CD14-positive monocyte (primary cell): ENCODE data around the gene CDT1. TPM values are rescaled to one million over a fixed set of nuclear protein-coding genes. Genes with fewer than 3 reads are reported as not detected.

ENCODE experiments used
- DNase-seq, 3 donors: peaks; one replicate each; pipeline ENCODE4 v3.0.0-alpha.2; 2011 to 2022
- H2AFZ ChIP-seq: 2 replicates; pipeline ENCODE4 v1.6.0; 2012; ENCODE audit warnings: mild to moderate bottlenecking, low read depth, low read length, inconsistent platforms; ENCODE audit not compliant: insufficient read depth, poor library complexity, severe bottlenecking
- H3K27ac ChIP-seq, 2 donors: 1 replicate in 1 of 2; 2 replicates in 1 of 2; pipeline ENCODE4 v1.5.1; 2012 to 2013; ENCODE audit warnings: low read length in 2 of 2, control low read depth in 1 of 2, inconsistent platforms in 1 of 2, low read depth in 1 of 2, mild to moderate bottlenecking in 1 of 2
- H3K27me3 ChIP-seq, 2 donors: one replicate each; pipeline versions ENCODE4 v1.6.0 to v1.6.1; 2011 to 2013; ENCODE audit warnings: low read length in 2 of 2; ENCODE audit not compliant: control insufficient read depth in 2 of 2, insufficient read depth in 2 of 2
- H3K36me3 ChIP-seq, 2 donors: replicated peaks in 1 of 2; 1 replicate in 1 of 2; 2 replicates in 1 of 2; pipeline versions ENCODE4 v1.5.1 to v1.6.1; 2012 to 2013; ENCODE audit warnings: low read length in 2 of 2, control low read depth in 1 of 2, inconsistent platforms in 1 of 2, mild to moderate bottlenecking in 1 of 2; ENCODE audit not compliant: insufficient read depth in 2 of 2, control insufficient read depth in 1 of 2
- H3K4me1 ChIP-seq, 2 donors: 1 replicate in 1 of 2; 2 replicates in 1 of 2; pipeline versions ENCODE4 v1.5.1 to v1.6.1; 2012 to 2013; ENCODE audit warnings: low read length in 2 of 2, control low read depth in 1 of 2, inconsistent platforms in 1 of 2, mild to moderate bottlenecking in 1 of 2, moderate library complexity in 1 of 2; ENCODE audit not compliant: insufficient read depth in 2 of 2, control insufficient read depth in 1 of 2
- H3K4me2 ChIP-seq: replicated peaks from 2 replicates; pipeline ENCODE3; 2012; ENCODE audit warnings: low read length, moderate library complexity, mild to moderate bottlenecking; ENCODE audit not compliant: poor library complexity, severe bottlenecking; ENCODE audit errors: extremely low read depth
- H3K4me3 ChIP-seq, 3 experiments: fragments of 200-600 bp in 1 of 3; sonication (generic) in 1 of 3; replicated peaks in 1 of 3; 1 replicate in 2 of 3; 2 replicates in 1 of 3; pipeline ENCODE4 v1.5.1; 2011 to 2013; ENCODE audit warnings: low read length in 3 of 3, mild to moderate bottlenecking in 3 of 3, control low read depth in 2 of 3, low read depth in 2 of 3, inconsistent platforms in 1 of 3, moderate library complexity in 1 of 3
- H3K79me2 ChIP-seq: 2 replicates; pipeline ENCODE4 v1.6.0; 2012; ENCODE audit warnings: mild to moderate bottlenecking, control low read depth, inconsistent platforms, low read length, moderate library complexity; ENCODE audit not compliant: insufficient read depth
- H3K9ac ChIP-seq: 2 replicates; pipeline ENCODE4 v1.6.0; 2017; ENCODE audit warnings: low read length, mild to moderate bottlenecking; ENCODE audit not compliant: insufficient read depth, poor library complexity, severe bottlenecking
- H3K9me3 ChIP-seq, 2 donors: replicated peaks in 1 of 2; 1 replicate in 1 of 2; 2 replicates in 1 of 2; pipeline versions ENCODE4 v1.5.1 to v1.6.1; 2012 to 2013; ENCODE audit warnings: low read length in 2 of 2, control low read depth in 1 of 2; ENCODE audit not compliant: control insufficient read depth in 1 of 2, insufficient read depth in 1 of 2
- H4K20me1 ChIP-seq: 2 replicates; pipeline ENCODE4 v1.6.0; 2012; ENCODE audit warnings: mild to moderate bottlenecking, low read length, control low read depth, moderate library complexity; ENCODE audit not compliant: insufficient read depth
- H3K27ac Mint-ChIP-seq, 7 donors: one replicate each; pipeline ENCODE4 v1.8.0; 2020; ENCODE audit warnings: mild to moderate bottlenecking in 7 of 7, mixed read lengths in 7 of 7, moderate library complexity in 6 of 7, inconsistent platforms in 2 of 7
- H3K27me3 Mint-ChIP-seq, 3 donors: one replicate each; pipeline ENCODE4 v1.8.0; 2021 to 2022; ENCODE audit warnings: low read depth in 3 of 3, mild to moderate bottlenecking in 3 of 3, mixed read lengths in 3 of 3, moderate library complexity in 3 of 3, inconsistent platforms in 1 of 3
- H3K36me3 Mint-ChIP-seq, 2 donors: one replicate each; pipeline ENCODE4 v1.8.0; 2020; ENCODE audit warnings: mixed read lengths in 2 of 2, inconsistent platforms in 1 of 2, mild to moderate bottlenecking in 1 of 2
- H3K4me1 Mint-ChIP-seq: one replicate; pipeline ENCODE4 v1.8.0; 2020; ENCODE audit warnings: mild to moderate bottlenecking, mixed read lengths
- H3K4me3 Mint-ChIP-seq, 2 donors: one replicate each; pipeline ENCODE4 v1.8.0; 2020; ENCODE audit warnings: mild to moderate bottlenecking in 2 of 2, mixed read lengths in 2 of 2, moderate library complexity in 1 of 2
- H3K9me3 Mint-ChIP-seq, 7 donors: one replicate each; pipeline ENCODE4 v1.8.0; 2020 to 2022; ENCODE audit warnings: mixed read lengths in 7 of 7, mild to moderate bottlenecking in 6 of 7, moderate library complexity in 6 of 7, inconsistent platforms in 2 of 7
- CTCF ChIP-seq: fragments of 200-600 bp; IDR thresholded peaks from one replicate; pipeline ENCODE4 v1.8.0; 2022; ENCODE audit warnings: antibody characterized with exemption, mild to moderate bottlenecking
- WGBS: methylation state at CpG from one replicate; pipeline ENCODE4 v1.1.5; 2013; ENCODE audit warnings: missing lambda C conversion rate; ENCODE audit not compliant: insufficient coverage; 5-methylcytosine and 5-hydroxymethylcytosine counted together
- intact Hi-C, 2 donors: fragments of 100-400 bp; cut with micrococcal nuclease; formaldehyde crosslinking; loops; one replicate each; pipeline versions ENCODE4 v1.15.0 to v1.15.1; 2023
- polyA plus RNA-seq, 3 donors: library from polyadenylated mRNA; depleted of rRNA in 1 of 3; unstranded in 2 of 3; stranded (reverse) in 1 of 3; fragments of 300-500 nt in 2 of 3; fragments of >200 nt in 1 of 3; fragmentation: Illumina TruSeq in 2 of 3; gene quantifications; 1 replicate in 2 of 3; 2 replicates in 1 of 3; pipeline ENCODE4 v1.2.3, GENCODE V29; 2012 to 2021

CDT1 gene
- polyA plus RNA-seq, 3 donors, result 0.07 to 0.24 (median 0.16) TPM

GRCh38 chr16:88784074-88784855 lies 19.3 kb upstream of the CDT1 start:
- H2AFZ ChIP-seq, result peak overlapping the region; percentile 41
- intact Hi-C loops, result loop anchor here (2.0 to 10.0 kb wide), 4 partner anchors 41 to 1161 kb away; partner anchors contain the start of genes DEF8 (in 1 of the 2), GALNS (in 1 of the 2) and TRAPPC2L (in 1 of the 2)
- H3K9me3 ChIP-seq, result no peaks in the 10 kb centered on the region
- peaks cover 0 to 3% (median 0%) of the 10 kb centered on the region in 3 donors for H3K27me3 Mint-ChIP-seq
- TF ChIP-seq CTCF, result peak; percentile 82
- peak overlapping the region; percentile 90 to 93 for H3K4me3 Mint-ChIP-seq
- peak in 2 of 3 donors; percentile 52 to 63 for DNase-seq
- H3K9me3 Mint-ChIP-seq, result no peaks in the 10 kb centered on the region
- peak overlapping the region; percentile 86 to 99 for H3K27ac ChIP-seq
- peak overlapping the region; percentile 90 for H3K4me2 ChIP-seq
- H3K4me3 ChIP-seq, result peak overlapping the region; percentile 47 to 80 (median 73)
- H3K79me2 ChIP-seq, result peaks cover 54% of the 10 kb centered on the region
- H4K20me1 ChIP-seq, result peaks cover 41% of the 10 kb centered on the region
- H3K36me3 ChIP-seq, result no peaks in the 10 kb centered on the region
- peak overlapping the region; percentile 87 to 99 (median 95) for H3K27ac Mint-ChIP-seq
- peak overlapping the region; percentile 84 for H3K9ac ChIP-seq
- peaks cover 56 to 64% of the 10 kb centered on the region in 2 donors for H3K4me1 ChIP-seq
- H3K4me1 Mint-ChIP-seq, result peaks cover 48% of the 10 kb centered on the region
- under 1% methylated on average over 64 of the region's 74 CpGs for WGBS
- H3K27me3 ChIP-seq, result no peaks in the 10 kb centered on the region
- peaks cover under 1 to 2% of the 10 kb centered on the region in 2 donors for H3K36me3 Mint-ChIP-seq

GRCh38 chr16:88784856-88785105 lies 18.8 kb upstream of the CDT1 start:
- Mint-ChIP-seq H3K36me3 (no peaks in the 10 kb centered on the region), H3K27ac (no peak overlapping the region), H3K9me3 (no peaks in the 10 kb centered on the region), H3K4me3 (peak overlapping the region in 1 of 2 donors; percentile 20), H3K4me1 (peaks cover 48% of the 10 kb centered on the region), H3K27me3 (peaks cover 0 to 3% (median 0%) of the 10 kb centered on the region in 3 donors)
- Histone ChIP-seq H3K4me2 (peak overlapping the region; percentile 90), H2AFZ (peak overlapping the region; percentile 66), H4K20me1 (peaks cover 36% of the 10 kb centered on the region), H3K79me2 (peaks cover 49% of the 10 kb centered on the region), H3K4me3 (peak overlapping the region; percentile 47 to 80 (median 73)), H3K9ac (peak overlapping the region; percentile 84), H3K27me3 (no peaks in the 10 kb centered on the region), H3K36me3 (no peaks in the 10 kb centered on the region), H3K9me3 (no peaks in the 10 kb centered on the region), H3K4me1 (peaks cover 56 to 64% of the 10 kb centered on the region in 2 donors), H3K27ac (peak overlapping the region in 1 of 2 donors; percentile 99)
- no peak for TF ChIP-seq CTCF
- intact Hi-C loops, result loop anchor here (2.0 to 10.0 kb wide), 4 partner anchors 42 to 1160 kb away; partner anchors contain the start of genes DEF8 (in 1 of the 2), GALNS (in 1 of the 2) and TRAPPC2L (in 1 of the 2)
- no peak for DNase-seq
- 0% methylated on average over 32 of the region's 32 CpGs for WGBS
